HepG2 (cell line): ENCODE results near the gene DPP3. TPM values are rescaled to one million over a fixed set of nuclear protein-coding genes. Genes with fewer than 3 reads are reported as not detected.
A peak's percentile ranks its signal among the peaks of the same experiment; 100 is the strongest.

Experiments used
- HNRNPLL ChIP-seq: fragments of 200-400 bp; formaldehyde crosslinking; IDR thresholded peaks from 2 replicates; pipeline ENCODE4 v1.6.1; 2017; ENCODE audit warnings: mild to moderate bottlenecking, low read depth, low read length; ENCODE audit not compliant: poor library complexity, severe bottlenecking
- KDM3A ChIP-seq: IDR thresholded peaks from 2 replicates; pipeline ENCODE4 v1.6.1; 2018; ENCODE audit warnings: low read depth, missing compliant biosample characterization
- MED8 ChIP-seq: sonication (generic); formaldehyde crosslinking; IDR thresholded peaks from 2 replicates; pipeline ENCODE4 v1.8.1; 2023; ENCODE audit warnings: mild to moderate bottlenecking, missing genetic modification reagents; ENCODE audit not compliant: insufficient replicate concordance
- PRDM15 ChIP-seq: sonication (generic); formaldehyde crosslinking; IDR thresholded peaks from 2 replicates; pipeline ENCODE4 v1.4.0; 2020; ENCODE audit warnings: missing genetic modification reagents
- TOE1 ChIP-seq: sonication (generic); formaldehyde crosslinking; IDR thresholded peaks from 2 replicates; pipeline ENCODE4 v1.4.0; 2020; ENCODE audit warnings: mild to moderate bottlenecking, missing genetic modification reagents
- UBTF ChIP-seq: sonication (generic); formaldehyde crosslinking; IDR thresholded peaks from 2 replicates; pipeline ENCODE4 v1.4.0; 2020; ENCODE audit warnings: mild to moderate bottlenecking, missing genetic modification reagents
- USF2 ChIP-seq, 2 experiments: sonication (generic) in 1 of 2; formaldehyde crosslinking in 1 of 2; IDR thresholded peaks; 2 replicates each; pipeline versions ENCODE4 v1.5.1 to v1.6.1; 2011 to 2020; ENCODE audit warnings: borderline replicate concordance in 1 of 2, low read depth in 1 of 2, low read length in 1 of 2, mild to moderate bottlenecking in 1 of 2, missing genetic modification reagents in 1 of 2, moderate library complexity in 1 of 2
- ZBTB8A ChIP-seq: sonication (generic); formaldehyde crosslinking; IDR thresholded peaks from 2 replicates; pipeline ENCODE4 v1.4.0; 2020; ENCODE audit warnings: mild to moderate bottlenecking, low read depth, missing genetic modification reagents, borderline replicate concordance
- ZFP36L1 ChIP-seq: sonication (generic); formaldehyde crosslinking; IDR thresholded peaks from 2 replicates; pipeline ENCODE4 v1.8.0; 2022; ENCODE audit warnings: mild to moderate bottlenecking, missing genetic modification reagents, moderate library complexity
- ZFP90 ChIP-seq: sonication (generic); formaldehyde crosslinking; IDR thresholded peaks from 2 replicates; pipeline ENCODE4 v1.8.0; 2022; ENCODE audit warnings: missing genetic modification reagents, mild to moderate bottlenecking, inconsistent platforms, borderline replicate concordance
- ZNF24 ChIP-seq: fragments of 450-650 bp; IDR thresholded peaks from 2 replicates; pipeline ENCODE4 v1.6.1; 2017; ENCODE audit warnings: antibody characterized with exemption, mild to moderate bottlenecking
- ZNF326 ChIP-seq: sonication (generic); formaldehyde crosslinking; IDR thresholded peaks from 2 replicates; pipeline ENCODE4 v1.4.0; 2020; ENCODE audit warnings: missing genetic modification reagents, borderline replicate concordance
- ZNF430 ChIP-seq: sonication (generic); formaldehyde crosslinking; IDR thresholded peaks from 2 replicates; pipeline ENCODE4 v1.9.0; 2021; ENCODE audit warnings: mild to moderate bottlenecking, missing genetic modification reagents
- ZNF556 ChIP-seq: sonication (generic); formaldehyde crosslinking; IDR thresholded peaks from 2 replicates; pipeline ENCODE4 v1.4.0; 2020; ENCODE audit warnings: mild to moderate bottlenecking, missing genetic modification reagents, borderline replicate concordance
- ZNF598 ChIP-seq: sonication (generic); formaldehyde crosslinking; IDR thresholded peaks from 2 replicates; pipeline ENCODE4 v1.5.1; 2020; ENCODE audit warnings: mild to moderate bottlenecking, missing genetic modification reagents, borderline replicate concordance
- ZNF672 ChIP-seq: sonication (generic); formaldehyde crosslinking; IDR thresholded peaks from 2 replicates; pipeline ENCODE4 v1.8.1; 2022; ENCODE audit warnings: missing genetic modification reagents
- ZNF761 ChIP-seq: sonication (generic); formaldehyde crosslinking; conservative IDR thresholded peaks from 2 replicates; pipeline ENCODE4 v1.4.0; 2020; ENCODE audit warnings: mild to moderate bottlenecking, missing genetic modification reagents
- ZNF781 ChIP-seq: sonication (generic); formaldehyde crosslinking; IDR thresholded peaks from 2 replicates; pipeline ENCODE4 v1.5.1; 2020; ENCODE audit warnings: borderline replicate concordance, mild to moderate bottlenecking, missing genetic modification reagents; ENCODE audit errors: not compliant biosample characterization
- ZNF782 ChIP-seq: sonication (generic); formaldehyde crosslinking; IDR thresholded peaks from 2 replicates; pipeline ENCODE4 v1.4.0; 2020; ENCODE audit warnings: missing genetic modification reagents, mild to moderate bottlenecking, borderline replicate concordance
- ZNF790 ChIP-seq: sonication (generic); formaldehyde crosslinking; IDR thresholded peaks from 2 replicates; pipeline ENCODE4 v1.8.0; 2022; ENCODE audit warnings: missing genetic modification reagents, mild to moderate bottlenecking, borderline replicate concordance
- polyA plus RNA-seq, 8 experiments: library from polyadenylated mRNA; depleted of rRNA in 3 of 8; stranded (reverse) in 7 of 8; unstranded in 1 of 8; fragments of >200 nt; fragmentation: Illumina TruSeq in 4 of 8; extraction: Trizol in 4 of 8; gene quantifications; 2 replicates each; pipeline versions ENCODE4 v1.2.1 to v1.2.3, GENCODE V29; 2011 to 2016; ENCODE audit warnings: low read depth in 4 of 8, missing spikeins in 1 of 8, mixed read lengths in 1 of 8; ENCODE audit not compliant: insufficient read depth in 1 of 8
- total RNA-seq, 5 experiments: library from RNA; depleted of rRNA; stranded (reverse); fragments of >200 nt; fragmentation: Illumina TruSeq; extraction: Trizol; gene quantifications; 2 replicates each; pipeline ENCODE4 v1.2.3, GENCODE V29; 2016; ENCODE audit warnings: low read depth in 1 of 5

The DPP3 gene
- total and polyA plus RNA-seq, 2 of the 13 experiments (the other 11 are each of a cell fraction or from before 2014, with no cell fraction given), result 38.4 to 59.8 TPM

GRCh38 chr11:66480117-66480938 is at the start of gene DPP3 (continued):
- TF ChIP-seq UBTF (CRISPR knock-in tag) (peak; percentile 94), ZNF782 (no peak), ZNF761 (CRISPR knock-in tag) (0 out of 2 replicates have a peak, but pooled peaks have one; percentile 13), ZNF781 (CRISPR knock-in tag) (no peak), ZNF790 (CRISPR knock-in tag) (no peak), PRDM15 (CRISPR knock-in tag) (no peak), ZFP90 (CRISPR knock-in tag) (no peak), ZNF430 (CRISPR knock-in tag) (peak; percentile 94), ZNF24 (no peak), ZFP36L1 (CRISPR knock-in tag) (no peak; the same call in 1 of the 2 replicates), ZBTB8A (no peak), ZNF556 (CRISPR knock-in tag) (peak; percentile 54), KDM3A (CRISPR knock-in tag) (peak; percentile 34; the same call in 1 of the 2 replicates), HNRNPLL (no peak), TOE1 (CRISPR knock-in tag) (no peak), ZNF326 (CRISPR knock-in tag) (no peak), ZNF672 (no peak), ZNF598 (peak; percentile 21; the same call in 1 of the 2 replicates), MED8 (CRISPR knock-in tag) (no peak), USF2 (IDR thresholded peaks at IDR 0.05; ENCODE audit: low read depth, low read length) (no peak), USF2 (CRISPR knock-in tag; IDR thresholded peaks at IDR 0.05; ENCODE audit: borderline replicate concordance) (peak; percentile 45; the same call in 1 of the 2 replicates)
